HCT116 (cell line): Measurements from ENCODE around the gene SNURF.

Experiments
- CBX3 ChIP-seq: IDR thresholded peaks from 2 replicates; pipeline ENCODE4 v1.6.1; 2012; ENCODE audit warnings: low read depth
- CEBPB ChIP-seq: IDR thresholded peaks from 2 replicates; pipeline ENCODE4 v1.6.1; 2012; ENCODE audit warnings: low read depth
- CTCF ChIP-seq, 3 experiments: fragments of 200-600 bp in 1 of 3; sonication (generic) in 1 of 3; IDR thresholded peaks in 2 of 3; conservative IDR thresholded peaks in 1 of 3; 2 replicates each; pipeline ENCODE4 v1.5.1; 2012 to 2017; ENCODE audit warnings: low read depth in 2 of 3, low read length in 2 of 3, antibody characterized with exemption in 1 of 3, borderline replicate concordance in 1 of 3, control low read depth in 1 of 3, mild to moderate bottlenecking in 1 of 3, mixed read lengths in 1 of 3, mixed run types in 1 of 3, moderate library complexity in 1 of 3; ENCODE audit not compliant: insufficient read depth in 1 of 3
- EZH2 ChIP-seq: fragments of 200-600 bp; sonication (generic); IDR thresholded peaks from 2 replicates; pipeline ENCODE4 v1.6.1; 2017; ENCODE audit warnings: antibody characterized with exemption, mixed run types
- EZH2phosphoT487 ChIP-seq: fragments of 200-600 bp; IDR thresholded peaks from 2 replicates; pipeline ENCODE4 v1.6.1; 2018; ENCODE audit warnings: antibody characterized with exemption, borderline replicate concordance
- JUND ChIP-seq: IDR thresholded peaks from 2 replicates; pipeline ENCODE4 v1.6.1; 2012
- POLR2A ChIP-seq: IDR thresholded peaks from 2 replicates; pipeline ENCODE4 v1.7.0; 2011; ENCODE audit warnings: borderline replicate concordance; ENCODE audit not compliant: insufficient read depth, insufficient read length; ENCODE audit errors: extremely low read depth
- POLR2AphosphoS5 ChIP-seq: IDR thresholded peaks from 2 replicates; pipeline ENCODE4 v1.6.1; 2011; ENCODE audit warnings: mild to moderate bottlenecking, low read depth, low read length, moderate library complexity
- SRF ChIP-seq: IDR thresholded peaks from 2 replicates; pipeline ENCODE4 v1.6.1; 2012; ENCODE audit warnings: low read depth
- TCF7L2 ChIP-seq: IDR thresholded peaks from 2 replicates; pipeline ENCODE4 v1.7.0; 2011; ENCODE audit warnings: borderline replicate concordance, inconsistent platforms; ENCODE audit not compliant: insufficient read depth, insufficient read length; ENCODE audit errors: extremely low read depth
- YY1 ChIP-seq: IDR thresholded peaks from 2 replicates; pipeline ENCODE4 v1.6.1; 2011; ENCODE audit warnings: low read length, low read depth, moderate library complexity, mild to moderate bottlenecking; ENCODE audit not compliant: insufficient replicate concordance; ENCODE audit errors: extremely low read depth
- ZNF274 ChIP-seq: fragments of 200-500 bp; sonication (Bioruptor generic); IDR thresholded peaks from 2 replicates; pipeline ENCODE4 v1.6.1; 2014; ENCODE audit warnings: mild to moderate bottlenecking, low read depth, low read length, inconsistent platforms
- TF ChIP-seq, protein P1 (sequence below): IDR thresholded peaks from 2 replicates; pipeline ENCODE4 v1.6.1; 2012; ENCODE audit warnings: low read depth

- TF ChIP-seq CEBPB (no peak), CTCF (IDR thresholded peaks at IDR 0.05 in 2 of 3, conservative IDR thresholded peaks at IDR 0.05 in 1 of 3; ENCODE audit: borderline replicate concordance in 1 of 3, insufficient read depth in 1 of 3, low read depth in 2 of 3, low read length in 2 of 3) (no peak), EZH2 (no peak), YY1 (no peak), TCF7L2 (no peak), EZH2phosphoT487 (no peak), ZNF274 (no peak), POLR2AphosphoS5 (no peak), CBX3 (no peak), JUND (no peak), SRF (no peak), POLR2A (no peak)
- TF ChIP-seq, protein P1, sequence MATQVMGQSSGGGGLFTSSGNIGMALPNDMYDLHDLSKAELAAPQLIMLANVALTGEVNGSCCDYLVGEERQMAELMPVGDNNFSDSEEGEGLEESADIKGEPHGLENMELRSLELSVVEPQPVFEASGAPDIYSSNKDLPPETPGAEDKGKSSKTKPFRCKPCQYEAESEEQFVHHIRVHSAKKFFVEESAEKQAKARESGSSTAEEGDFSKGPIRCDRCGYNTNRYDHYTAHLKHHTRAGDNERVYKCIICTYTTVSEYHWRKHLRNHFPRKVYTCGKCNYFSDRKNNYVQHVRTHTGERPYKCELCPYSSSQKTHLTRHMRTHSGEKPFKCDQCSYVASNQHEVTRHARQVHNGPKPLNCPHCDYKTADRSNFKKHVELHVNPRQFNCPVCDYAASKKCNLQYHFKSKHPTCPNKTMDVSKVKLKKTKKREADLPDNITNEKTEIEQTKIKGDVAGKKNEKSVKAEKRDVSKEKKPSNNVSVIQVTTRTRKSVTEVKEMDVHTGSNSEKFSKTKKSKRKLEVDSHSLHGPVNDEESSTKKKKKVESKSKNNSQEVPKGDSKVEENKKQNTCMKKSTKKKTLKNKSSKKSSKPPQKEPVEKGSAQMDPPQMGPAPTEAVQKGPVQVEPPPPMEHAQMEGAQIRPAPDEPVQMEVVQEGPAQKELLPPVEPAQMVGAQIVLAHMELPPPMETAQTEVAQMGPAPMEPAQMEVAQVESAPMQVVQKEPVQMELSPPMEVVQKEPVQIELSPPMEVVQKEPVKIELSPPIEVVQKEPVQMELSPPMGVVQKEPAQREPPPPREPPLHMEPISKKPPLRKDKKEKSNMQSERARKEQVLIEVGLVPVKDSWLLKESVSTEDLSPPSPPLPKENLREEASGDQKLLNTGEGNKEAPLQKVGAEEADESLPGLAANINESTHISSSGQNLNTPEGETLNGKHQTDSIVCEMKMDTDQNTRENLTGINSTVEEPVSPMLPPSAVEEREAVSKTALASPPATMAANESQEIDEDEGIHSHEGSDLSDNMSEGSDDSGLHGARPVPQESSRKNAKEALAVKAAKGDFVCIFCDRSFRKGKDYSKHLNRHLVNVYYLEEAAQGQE = no peak
These were observed 22.9 kb downstream of the SNURF start for GRCh38 chr15:24977686-24978085.
